Brain pericyte (primary cell): ENCODE measurements around the gene POLR3C.
A peak's percentile ranks its signal among the peaks of the same experiment; 100 is the strongest.
"Not testable (repeated sequence)": the region's sequence is repeated elsewhere in the genome, so short reads cannot be mapped to it uniquely, and the experiment has no call there.

Experiments
- DNase-seq: peaks from one replicate; pipeline ENCODE4 v3.0.0-alpha.2; 2012; ENCODE audit warnings: low read depth, low spot score

The POLR3C gene, protein sequence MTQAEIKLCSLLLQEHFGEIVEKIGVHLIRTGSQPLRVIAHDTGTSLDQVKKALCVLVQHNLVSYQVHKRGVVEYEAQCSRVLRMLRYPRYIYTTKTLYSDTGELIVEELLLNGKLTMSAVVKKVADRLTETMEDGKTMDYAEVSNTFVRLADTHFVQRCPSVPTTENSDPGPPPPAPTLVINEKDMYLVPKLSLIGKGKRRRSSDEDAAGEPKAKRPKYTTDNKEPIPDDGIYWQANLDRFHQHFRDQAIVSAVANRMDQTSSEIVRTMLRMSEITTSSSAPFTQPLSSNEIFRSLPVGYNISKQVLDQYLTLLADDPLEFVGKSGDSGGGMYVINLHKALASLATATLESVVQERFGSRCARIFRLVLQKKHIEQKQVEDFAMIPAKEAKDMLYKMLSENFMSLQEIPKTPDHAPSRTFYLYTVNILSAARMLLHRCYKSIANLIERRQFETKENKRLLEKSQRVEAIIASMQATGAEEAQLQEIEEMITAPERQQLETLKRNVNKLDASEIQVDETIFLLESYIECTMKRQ

DNA sequence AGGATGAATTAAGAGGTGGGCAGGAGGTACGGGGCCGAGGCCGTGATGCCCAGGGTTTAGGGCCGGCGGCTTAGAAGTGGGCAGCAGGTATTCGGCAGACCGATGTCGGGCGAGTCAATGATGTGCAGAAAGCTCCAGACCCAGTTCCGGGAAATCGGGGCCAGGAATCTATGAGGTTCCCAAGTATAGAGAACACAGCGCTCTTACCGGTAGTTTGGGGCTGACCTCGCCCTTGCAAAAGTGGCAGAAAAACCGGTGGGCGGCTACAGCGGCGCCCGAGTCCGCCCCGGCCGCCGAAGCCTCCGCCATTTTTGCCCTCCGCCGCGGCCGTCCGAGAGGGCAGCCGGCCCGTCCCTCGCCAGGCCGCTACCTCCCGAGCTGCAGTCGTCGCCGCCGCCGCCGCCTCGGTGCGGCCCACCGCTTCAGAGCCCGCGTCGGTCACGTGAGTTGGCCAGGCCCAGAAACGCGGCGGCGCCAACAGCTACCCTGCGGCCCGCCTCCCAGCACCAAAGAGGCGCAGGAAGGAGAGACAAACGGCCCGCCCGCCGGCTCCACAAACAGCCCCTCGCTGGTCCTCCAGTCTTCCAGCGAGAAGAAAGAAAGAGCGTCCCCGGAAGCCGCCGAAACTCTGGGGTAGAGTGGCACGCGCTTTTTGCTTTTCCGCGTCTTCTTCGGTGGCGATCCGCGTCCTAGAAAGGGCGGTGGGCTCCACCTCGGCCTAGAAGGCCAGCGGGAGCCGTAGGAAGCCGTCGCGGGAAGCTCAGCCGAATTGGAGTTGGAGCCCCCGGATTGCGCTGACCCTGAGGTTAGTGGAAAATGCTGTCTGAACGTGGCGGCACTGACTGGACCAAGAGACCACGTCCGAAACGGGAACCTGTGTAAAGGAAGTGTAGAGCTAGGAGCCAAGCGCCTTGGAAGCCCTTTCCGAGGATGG, at the start of gene POLR3C, which contains the start of gene RNF115:
TSS of gene POLR3C (plus strand) at position 636 of the 934 bp plus-strand sequence. CDS start 1,577 bp downstream, outside the sequence.
TSS of gene RNF115 (minus strand) at position 531 of the 934 bp plus-strand sequence. CDS start at position 309, 222 bp downstream.
- peak; percentile 66 for DNase-seq

DNA sequence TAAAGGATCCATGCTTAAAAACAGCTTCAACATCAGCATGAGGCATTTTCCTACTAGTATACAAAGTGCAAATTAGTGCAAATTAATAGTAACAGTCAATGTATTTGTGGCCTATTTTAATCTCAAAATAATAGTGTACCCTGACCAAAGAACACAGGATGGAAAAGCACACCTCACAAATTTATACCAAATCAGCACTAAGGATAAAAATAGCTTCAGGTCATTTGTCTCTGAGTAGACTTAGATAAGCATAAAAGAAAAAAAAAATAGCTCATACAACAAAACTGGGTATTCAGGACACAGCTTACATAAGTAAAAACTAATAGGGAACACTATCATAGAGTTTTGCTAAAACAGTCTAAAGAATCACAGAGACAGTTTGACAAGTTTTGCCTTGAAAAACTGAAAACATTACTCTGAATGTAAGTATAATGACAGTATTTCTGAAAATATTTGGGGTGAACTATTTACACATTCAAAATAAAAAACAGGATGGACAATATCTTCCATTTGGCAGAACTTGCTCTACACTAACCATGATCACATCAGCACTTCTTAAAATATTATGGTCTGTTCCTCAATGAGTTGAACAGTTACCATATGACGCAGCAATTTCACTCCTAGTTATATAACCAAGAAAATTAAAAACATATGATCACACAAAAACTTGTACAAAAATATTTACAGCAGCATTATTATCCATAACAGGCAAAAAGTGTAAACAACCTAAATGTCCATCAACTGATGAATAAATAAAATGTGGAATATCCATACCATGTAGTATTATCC, 46.4 kb upstream of the POLR3C start:
- no peak for DNase-seq

DNA sequence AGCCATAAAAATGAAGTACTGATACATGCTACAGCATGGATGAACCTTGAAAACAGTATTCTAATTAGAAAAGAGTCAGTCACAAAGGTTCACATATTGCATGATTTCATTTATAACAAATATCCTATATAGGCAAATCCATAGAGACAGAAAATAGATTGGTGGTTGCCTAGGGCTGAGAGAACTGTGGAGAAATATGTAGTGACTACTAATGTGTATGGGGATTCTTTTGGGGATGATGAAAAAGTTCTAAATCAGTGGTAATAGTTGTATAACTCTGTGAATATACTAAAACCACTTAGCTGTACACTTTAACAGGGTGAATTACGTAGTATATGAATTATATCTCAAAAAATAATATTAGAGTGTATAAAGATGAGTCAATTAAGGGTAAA, 45.9 kb upstream of the POLR3C start:
- DNase-seq = no peak

DNA sequence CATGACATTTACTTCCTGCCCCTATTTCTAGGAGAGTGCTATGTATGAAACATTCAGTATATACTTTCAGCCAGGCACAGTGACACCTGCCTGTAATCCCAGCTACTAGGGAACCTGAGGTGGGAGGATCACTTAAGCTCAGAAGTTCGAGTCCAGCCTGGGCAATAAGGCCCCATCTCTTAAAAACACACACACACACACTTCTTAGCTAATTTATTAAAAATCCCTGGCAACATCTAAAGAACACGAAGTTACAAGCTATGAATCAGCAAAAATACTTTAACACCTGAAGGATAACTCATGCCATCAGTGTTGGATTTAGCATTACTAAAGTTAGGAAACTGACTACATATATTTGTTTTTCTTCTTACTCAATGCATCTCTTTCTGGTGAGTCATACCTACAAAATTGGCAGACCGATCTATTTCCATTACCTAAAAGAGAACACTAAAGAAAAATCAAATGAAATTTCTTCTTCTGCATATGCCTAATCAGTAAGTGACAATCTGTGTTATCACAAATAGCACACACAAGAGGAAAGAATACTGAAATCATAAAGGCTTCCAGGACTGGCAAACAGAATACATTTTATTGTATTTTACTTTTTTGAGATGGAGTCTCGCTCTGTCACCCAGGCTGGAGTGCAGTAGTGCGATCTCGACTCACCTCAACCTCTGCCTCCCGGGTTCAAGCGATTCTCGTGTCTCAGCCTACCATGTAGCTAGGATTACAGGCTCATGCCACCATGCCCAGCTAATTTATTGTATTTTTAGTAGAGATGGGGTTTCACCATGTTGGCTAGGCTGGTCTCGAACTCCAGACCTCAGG, 41.5 kb upstream of the POLR3C start:
- DNase-seq = peak; percentile 36

DNA sequence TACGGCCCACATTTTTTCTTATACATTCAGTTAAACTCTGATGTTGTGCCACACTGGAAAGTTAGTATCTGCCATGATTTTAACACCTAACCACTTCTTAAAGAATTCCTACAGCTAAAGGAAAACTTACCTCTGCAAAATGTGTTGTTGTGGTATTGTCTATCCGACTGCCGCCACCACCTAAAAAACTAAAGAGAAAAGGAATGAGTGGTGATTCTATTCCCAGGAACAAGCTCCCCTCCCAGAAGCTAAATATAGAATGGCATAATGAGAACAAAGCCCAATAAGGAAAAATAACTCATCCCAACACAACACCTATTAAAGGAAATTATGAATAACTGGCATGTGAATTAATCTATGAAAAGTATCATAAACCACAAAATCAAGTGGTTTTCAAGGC, 39.6 kb upstream of the POLR3C start:
- no peak for DNase-seq

DNA sequence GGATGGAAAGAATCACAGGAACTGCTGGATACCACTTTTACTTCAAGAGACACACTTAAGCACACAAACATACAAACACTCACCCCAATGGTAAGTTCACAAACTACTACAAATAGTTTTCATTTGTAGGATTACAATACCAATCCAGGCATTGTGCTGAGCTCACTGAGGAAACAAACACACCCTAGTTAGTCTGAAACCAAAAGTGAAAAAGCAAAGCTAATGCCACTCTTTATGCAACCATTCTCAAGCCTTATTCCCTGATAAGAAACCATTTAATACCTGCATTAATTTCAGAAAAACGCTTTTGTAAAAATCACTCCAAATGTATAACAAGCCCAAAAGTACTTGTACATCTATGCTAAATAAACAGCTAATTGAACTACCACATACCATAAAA, 38.5 kb upstream of the POLR3C start:
- DNase-seq = no peak

DNA sequence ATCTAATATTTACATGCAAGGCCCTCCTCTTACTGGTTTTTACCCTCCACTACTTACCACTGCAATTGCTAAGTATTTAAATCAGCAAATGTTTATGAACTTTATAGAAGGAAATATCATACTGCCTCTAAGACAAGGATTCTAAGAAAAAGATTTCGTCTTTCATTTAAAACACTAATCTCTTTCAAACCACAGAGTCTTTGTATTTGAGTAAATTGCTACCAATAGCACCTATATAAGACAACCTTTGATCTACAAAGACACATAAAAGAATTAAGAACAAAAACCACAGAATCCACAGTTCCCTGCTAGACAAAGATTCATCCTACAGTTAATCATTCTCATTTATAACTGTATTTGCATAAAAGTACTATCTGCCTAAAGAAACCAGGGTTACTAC, 37.7 kb upstream of the POLR3C start:
- no peak for DNase-seq

DNA sequence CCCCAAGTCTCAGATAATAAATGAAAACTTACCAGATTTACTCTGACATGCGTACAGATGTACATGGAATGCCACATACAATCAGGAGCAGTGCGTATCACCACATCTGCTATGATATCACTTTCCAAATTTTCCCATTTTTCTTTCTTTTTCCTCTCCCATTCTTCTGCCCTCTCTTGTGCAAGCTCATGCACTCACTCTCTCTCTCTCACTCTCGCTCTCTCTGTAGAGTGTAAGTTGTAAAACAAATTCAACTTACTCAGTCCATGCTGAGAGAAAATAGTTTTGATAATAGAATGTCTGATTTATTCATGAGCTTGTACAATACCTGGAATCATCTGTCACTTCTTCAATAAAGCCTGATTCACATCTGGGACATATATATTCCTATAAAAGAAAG, 35.4 kb upstream of the POLR3C start:
- DNase-seq = no peak

DNA sequence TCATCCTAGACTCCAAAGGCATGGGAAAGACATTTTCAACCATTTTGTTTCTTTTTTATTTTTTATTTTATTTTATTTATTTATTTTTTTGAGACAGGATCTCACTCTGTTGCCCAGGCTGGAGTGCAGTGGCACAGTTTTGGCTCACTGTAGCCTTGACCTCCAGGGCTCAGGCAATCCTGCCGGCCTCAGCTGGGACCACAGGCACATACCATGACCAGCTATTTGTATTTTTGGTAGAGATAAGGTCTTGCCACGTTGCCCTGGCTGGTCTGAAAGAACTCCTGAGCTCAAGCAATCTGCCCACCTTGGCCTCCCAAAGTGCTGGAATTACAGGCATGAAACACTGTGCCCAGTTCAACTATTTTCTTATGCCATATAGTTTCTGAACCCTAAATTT, 32.1 kb upstream of the POLR3C start:
- not testable (repeated sequence) for DNase-seq

DNA sequence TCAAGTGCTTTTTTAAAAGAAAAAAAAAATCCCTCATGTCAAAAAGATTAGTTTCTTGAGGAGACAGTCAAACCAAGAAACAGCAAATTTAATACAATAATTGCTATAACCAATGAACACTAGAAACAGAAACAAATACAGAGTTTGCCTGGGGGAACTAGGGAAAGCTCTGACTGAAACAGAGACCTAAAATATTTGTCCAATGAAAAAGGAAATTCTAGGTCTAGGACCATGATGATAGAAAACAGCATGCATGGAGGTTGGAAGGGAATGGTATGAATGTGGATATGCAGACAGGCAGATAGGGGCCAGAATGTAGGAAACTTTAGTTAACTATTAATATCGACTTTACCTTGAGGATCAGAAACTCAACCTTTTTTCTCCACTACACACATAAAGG, 31.5 kb upstream of the POLR3C start:
- DNase-seq = no peak

DNA sequence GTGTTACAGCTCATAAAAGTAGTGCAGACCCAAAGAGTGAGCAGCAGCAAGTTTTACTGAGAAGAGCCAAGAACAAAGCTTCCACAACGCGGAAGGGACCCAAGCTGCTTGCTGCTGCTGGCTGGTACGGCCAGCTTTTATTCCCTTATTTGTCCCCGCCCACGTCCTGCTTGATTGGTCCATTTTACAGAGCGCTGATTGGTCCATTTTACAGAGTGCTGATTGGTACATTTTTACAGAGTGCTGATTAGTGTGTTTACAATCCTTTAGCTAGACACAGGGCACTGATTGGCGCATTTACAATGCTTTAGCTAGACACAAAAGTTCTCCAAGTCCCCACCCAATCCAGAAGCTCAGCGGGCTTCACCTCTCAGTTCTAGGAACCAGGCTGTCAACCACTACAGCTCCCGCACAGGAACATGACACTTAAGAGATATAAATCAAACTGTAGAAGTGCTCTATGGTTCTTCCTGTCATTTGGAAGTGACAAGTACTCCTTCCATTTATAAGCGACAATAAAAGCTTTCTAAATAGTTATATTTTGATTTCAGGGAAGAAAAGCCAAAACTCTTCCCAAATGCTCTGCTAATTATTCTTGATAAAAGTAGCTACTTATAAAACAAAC, 28.6 kb upstream of the POLR3C start:
- DNase-seq = no peak

DNA sequence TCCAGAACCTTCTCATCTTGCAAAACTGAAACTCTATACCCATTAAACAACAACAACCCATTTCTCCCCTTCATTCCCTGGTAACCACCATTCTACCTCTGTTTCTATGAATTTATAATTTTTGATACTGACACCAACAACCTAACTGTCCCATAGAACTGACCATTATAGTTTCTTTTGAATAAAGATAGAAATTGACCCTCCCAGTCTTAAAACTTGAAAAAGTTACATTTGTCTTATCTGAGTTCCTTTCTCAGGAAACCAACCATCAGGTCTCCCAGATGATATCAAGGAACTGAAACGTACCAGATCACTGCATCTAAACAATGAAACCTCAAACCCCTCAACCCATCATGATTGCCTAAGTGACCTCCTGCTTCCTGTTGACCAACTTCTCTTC, 27.2 kb upstream of the POLR3C start:
- DNase-seq = no peak

DNA sequence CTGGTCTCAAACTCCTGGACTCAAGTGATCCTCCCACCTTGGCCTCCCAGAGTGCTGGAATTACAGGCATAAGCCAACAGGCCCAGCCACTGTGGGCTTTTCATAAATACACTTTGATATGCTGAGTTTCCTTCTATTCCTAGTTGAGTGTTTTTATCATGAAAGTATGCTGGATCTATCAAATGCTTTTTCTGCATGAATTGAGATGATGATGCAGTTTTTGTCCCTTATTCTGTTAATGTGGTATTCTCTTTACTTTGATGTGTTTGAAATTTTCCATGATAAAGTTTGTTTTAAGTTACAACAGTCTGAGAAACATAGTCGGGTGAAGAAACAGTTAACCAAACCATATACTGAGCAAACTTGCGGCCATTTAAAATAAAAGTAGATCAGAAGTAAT, 24.2 kb upstream of the POLR3C start:
- DNase-seq = no peak

DNA sequence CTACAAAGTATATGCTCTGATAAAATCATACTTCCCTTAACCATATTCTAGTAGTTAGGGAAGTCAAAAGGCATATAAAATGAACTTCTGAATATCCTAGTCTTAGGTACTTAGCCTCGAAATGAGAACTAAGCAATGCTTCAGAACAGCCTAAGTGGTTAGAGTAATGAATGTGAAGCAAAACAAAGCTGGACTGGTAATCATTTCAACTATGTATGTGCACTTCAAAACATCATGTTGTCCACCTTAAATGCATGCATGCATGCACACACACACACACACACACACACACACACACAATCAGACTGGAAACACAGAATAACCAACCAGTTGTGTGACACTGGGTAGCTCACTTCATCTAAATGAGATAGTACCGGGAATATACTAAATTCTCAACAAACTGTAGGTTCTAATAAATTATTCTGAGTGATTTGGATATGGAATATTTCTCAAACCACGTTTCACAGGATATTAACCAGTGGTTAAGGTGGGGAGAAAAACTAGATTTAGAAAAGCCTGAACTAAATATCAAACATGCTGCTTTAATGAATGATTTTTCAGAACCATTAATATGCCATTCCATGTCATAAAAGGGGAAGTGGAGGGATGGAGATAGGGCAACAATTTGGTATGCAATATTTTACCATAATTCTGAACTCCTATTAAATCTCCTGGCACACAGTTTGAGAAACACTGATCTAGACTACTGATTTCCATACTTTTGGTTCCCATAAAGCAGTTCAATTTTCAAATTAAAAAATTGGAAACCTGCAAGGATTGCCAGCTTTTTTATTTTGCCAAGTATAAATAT, 19.6 kb upstream of the POLR3C start:
- DNase-seq = no peak

DNA sequence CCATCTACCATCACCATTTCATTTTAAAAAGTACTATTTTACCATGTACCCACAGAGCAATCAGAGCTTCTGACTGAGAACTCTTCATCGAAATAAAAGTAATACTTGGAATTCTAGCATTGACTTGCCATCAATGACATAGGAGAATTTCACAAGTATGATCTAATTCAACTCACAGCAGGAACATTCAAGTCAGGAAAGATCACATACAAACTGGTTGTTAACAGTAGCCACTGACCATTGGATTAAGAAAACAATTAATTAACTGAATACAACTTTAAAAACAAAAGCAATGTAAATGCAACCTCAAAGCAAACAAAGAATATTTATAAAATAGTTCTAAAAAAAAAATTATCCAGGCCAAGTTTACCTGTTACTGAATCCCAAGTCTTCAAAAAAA, 18.9 kb upstream of the POLR3C start:
- DNase-seq = no peak

DNA sequence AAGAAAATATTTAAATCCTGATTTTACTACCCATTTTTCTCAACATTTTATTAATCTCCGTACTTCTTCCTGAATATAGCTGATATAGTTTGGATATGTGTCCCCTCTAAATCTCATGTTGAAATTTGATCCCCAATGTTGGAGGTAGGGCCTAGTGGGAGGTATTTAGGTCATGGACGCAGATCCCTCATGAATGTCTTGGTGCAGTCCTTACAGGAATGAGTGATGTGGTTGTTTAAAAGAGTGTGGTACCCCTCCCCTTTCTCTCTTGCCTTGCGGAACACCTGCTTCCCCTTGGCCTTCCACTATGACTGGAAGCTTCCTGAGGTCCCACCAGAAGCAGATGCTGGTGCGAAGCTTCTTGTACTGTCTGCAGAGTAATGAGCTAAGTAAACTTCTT, 17.6 kb upstream of the POLR3C start:
- no peak for DNase-seq

DNA sequence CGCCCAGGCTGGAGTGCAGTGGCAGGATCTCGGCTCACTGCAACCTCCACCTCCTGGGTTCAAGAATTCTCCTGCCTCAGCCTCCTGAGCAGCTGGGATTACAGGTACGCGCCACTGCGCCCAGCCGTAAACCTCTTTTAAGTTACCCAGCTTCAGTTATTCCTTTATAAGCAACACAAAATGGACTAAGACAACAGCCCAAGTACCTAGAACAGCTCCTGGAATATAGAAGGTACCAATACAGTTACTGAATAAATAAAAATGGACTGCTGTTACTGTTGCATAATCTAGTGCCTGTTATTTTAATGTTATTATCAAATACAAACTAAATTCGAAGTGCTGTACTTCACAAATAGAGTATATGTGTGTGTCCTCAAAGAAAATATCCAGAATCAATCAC, 17.2 kb upstream of the POLR3C start:
- DNase-seq = no peak

DNA sequence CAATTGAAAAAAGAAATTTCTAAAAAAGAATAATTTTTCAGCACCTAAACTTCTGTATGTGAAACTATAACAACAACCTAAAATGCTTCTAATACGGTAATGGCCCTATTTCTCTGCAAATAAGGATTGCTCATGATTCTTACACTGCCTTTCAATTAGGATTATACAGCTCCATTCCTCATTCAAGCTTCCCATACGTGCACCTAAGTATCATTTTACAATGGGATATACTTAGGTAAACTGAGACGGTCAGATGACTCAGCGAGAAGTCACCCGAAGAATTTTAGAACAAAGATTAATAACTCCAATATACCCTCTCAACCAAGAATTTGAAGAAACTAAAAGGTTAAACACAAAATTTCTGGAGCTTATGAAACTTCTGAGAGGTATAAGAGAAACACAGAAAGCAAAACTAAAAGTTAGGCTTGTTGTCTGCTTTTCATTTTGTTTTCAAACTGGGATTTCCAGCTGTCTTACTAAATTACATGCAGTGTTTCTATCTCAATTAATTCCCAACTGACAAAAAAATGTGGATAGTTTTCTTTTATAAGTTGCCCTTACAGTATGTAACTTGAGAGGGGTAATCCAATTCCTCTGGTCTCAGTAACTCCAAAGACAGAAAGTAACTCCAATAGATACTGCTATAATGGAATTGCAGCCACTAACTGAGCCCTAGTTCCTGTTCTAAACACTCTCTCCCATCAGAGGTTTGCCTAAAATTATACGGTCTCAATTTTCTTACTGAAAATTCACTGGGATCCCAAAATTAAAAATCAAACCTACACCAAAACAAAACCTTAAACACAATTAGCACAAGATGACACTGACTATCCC, 10.8 kb upstream of the POLR3C start:
- not testable (repeated sequence) for DNase-seq
